Activated CD8-positive, alpha-beta memory T cell treated with anti-CD3 and anti-CD28 coated beads, Interleukin-2, amount 50 U/mL, for 24 hours (primary cell): ENCODE results near the gene FNIP1.
"Not testable (repeated sequence)": the region's sequence is repeated elsewhere in the genome, so short reads cannot be mapped to it uniquely, and the experiment has no call there.

Source experiments
- DNase-seq: peaks from one replicate; pipeline ENCODE4 v3.0.0-alpha.2; 2020; ENCODE audit errors: extremely low read depth

The FNIP1 gene

DNA sequence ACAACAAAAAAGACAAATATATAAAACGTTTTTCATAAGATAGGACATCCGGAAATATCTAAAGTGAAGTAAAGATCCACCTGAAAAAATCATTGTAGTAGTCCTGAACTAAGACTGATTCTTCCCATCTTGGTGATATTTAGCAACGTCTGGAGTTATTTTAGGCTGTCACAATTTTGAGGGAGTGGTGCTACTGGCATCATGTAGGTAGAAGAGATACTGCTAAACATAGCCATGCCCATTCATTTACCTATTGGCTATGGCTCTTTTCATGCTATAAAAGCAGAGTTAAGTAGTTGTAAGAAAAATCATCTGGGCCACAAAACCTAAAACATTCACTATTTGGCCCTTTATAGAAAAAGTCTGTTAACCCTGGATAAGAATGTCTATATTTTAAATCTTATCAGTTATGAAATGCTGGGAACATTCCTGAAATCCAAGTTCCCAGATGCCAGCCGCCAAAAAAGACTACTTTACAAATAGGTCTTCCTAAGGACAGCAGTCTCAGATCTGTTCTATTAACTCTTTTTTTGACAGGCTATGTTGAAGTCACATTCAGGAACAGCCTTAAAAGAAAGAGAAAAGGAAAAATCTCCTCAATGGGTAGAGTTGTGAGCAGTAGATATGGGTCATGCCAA, 188.8 kb downstream of the FNIP1 start:
- no peak for DNase-seq

DNA sequence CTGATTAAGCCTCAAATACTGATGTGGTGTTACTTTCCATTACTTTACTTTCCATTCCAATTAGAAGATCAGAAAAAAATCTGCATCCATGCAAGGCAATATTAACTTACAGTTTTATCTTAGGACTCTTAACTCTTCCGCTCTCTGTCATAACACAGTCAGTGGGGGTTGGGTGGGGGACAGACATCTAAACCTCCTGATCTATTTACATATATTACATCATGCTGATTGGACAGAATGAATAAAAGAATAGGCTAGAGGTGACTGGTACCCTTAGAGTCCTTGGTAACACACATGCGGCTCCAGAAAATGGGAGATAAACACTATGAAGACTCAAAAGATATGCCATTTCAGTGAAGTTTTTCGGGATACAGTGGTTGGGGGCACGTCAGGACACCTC, 189.4 kb downstream of the FNIP1 start:
- no peak for DNase-seq

DNA sequence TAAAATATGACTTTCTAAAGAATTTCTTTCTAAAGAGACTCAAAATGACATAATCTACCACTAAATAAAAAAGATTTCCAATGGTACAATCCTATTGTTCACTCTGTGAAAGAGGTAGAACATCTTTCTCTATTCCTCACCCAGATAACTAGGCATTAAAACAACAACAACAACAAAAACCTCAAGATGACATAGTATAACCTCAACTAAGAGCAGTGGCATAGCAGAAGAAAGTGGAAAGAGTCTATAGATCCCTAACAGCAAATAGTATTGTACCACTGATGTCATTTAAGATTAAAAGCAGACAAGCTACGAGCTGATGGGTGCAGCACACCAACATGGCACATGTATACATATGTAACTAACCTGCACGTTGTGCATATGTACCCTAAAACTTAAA, 191.7 kb downstream of the FNIP1 start:
- no peak for DNase-seq

DNA sequence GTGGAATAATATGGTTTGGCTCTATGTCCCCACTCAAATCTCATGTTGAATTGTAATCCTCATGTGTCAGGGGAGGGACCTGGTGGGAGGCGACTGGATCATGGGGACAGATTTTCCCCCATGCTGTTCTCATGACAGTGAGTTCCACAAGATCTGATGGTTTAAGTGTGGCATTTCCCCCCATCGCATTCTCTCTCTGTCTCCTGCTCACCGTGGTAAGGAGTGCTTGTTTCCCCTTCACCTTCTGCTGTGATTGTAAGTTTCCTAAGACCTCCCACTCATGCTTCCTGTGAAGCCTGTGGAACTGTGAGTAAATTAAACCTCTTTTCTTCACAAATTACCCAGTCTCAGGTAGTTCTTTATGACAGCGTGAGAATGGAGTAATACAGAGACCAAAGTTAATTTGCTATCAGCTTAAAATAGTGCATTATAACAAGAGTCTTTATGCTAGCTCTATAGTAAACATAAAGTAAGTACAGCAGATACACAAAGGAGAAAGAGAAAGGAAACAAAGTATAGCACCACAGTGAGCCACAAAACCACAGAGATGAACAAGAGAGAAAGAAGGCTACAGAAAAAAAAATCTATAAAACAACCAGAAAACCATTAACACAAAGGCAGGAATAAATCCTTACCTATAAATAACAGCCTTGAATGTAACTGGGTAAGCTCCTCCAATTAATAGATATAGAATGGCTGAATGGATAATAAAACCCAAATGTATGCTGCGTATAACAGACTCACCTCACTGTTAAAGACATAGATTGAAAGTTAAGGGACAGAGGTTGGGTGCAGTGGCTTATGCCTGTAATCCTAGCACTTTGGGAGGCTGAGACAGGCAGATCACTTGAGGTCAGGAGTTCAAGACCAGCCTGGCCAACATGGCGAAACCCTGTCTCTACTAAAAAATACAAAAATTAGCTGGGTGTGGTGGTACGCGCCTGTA, 201.5 kb downstream of the FNIP1 start:
- no peak for DNase-seq

DNA sequence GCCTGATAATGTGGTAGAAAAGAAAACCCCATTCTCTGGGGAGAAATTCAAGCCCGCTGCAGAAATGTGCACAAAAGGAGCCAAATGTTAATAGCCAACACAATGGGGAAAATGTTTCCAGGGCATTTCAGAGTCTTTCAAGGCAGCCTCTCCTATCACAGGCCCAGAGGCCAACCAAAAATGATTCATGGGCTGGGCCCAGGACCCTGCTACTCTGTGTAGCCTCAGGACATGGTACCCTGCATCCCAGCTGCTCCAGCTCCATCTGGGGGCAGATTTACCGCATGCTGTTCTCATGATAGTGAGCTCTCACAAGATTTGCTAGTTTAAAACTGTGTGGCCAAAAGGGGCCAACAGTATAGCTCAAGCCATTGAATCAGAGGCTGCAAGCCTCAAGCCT, 202.9 kb downstream of the FNIP1 start:
- DNase-seq = no peak

DNA sequence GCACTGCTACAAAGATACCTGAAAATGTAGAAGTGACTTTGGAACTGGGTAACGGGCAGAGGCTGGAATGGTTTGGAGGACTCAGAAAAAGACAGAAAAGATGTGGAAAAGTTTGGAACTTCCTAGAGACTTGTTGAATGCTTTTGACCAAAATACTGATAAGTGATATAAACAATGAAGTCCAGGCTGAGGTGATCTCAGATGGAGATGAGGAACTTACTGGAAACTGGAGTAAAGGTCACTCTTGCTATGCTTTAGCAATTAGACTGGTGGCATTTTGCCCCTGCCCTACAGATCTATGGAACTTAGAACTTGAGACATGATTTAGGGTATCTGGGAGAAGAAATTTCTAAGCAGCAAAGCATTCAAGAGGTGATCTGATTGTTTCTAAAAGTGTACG, 203.4 kb downstream of the FNIP1 start:
- not testable (repeated sequence) for DNase-seq
